Natural killer cell treated with Interleukin-12 subunit alpha and Interleukin-12 subunit beta and Interleukin-15 and Interleukin-18, amount 100 ng/mL, for 72 hours (primary cell): Measurements from ENCODE around the gene CYTH4. TPM values are rescaled to one million over a fixed set of nuclear protein-coding genes. Genes with fewer than 3 reads are reported as not detected.
"Not testable (repeated sequence)": the region's sequence is repeated elsewhere in the genome, so short reads cannot be mapped to it uniquely, and the experiment has no call there.

Source experiments
- ATAC-seq, 2 donors: fragments of 150-1000 bp; cut with Tn5 transposase in 1 of 2; sonication (Bioruptor Pico), chemical (Tn5 transposase) in 1 of 2; 2 replicates each; pipeline ENCODE4 v1.10.0; 2021
- DNase-seq: peaks from one replicate; pipeline ENCODE4 v3.0.0; 2022; ENCODE audit warnings: low spot score
- H3K27ac Mint-ChIP-seq, 2 donors: 1 replicate in 1 of 2; 2 replicates in 1 of 2; pipeline ENCODE4 v1.8.0; 2022; ENCODE audit warnings: mixed read lengths in 2 of 2, mild to moderate bottlenecking in 1 of 2, moderate library complexity in 1 of 2
- H3K27me3 Mint-ChIP-seq, 2 donors: 1 replicate in 1 of 2; 2 replicates in 1 of 2; pipeline ENCODE4 v1.8.0; 2022; ENCODE audit warnings: mixed read lengths in 2 of 2
- H3K36me3 Mint-ChIP-seq: one replicate; pipeline ENCODE4 v1.8.0; 2022; ENCODE audit warnings: mixed read lengths
- H3K4me1 Mint-ChIP-seq, 2 donors: 1 replicate in 1 of 2; 2 replicates in 1 of 2; pipeline ENCODE4 v1.8.0; 2022; ENCODE audit warnings: low read depth in 2 of 2, mixed read lengths in 2 of 2, mild to moderate bottlenecking in 1 of 2
- H3K4me3 Mint-ChIP-seq: one replicate; pipeline ENCODE4 v1.8.0; 2022; ENCODE audit warnings: mixed read lengths
- H3K9me3 Mint-ChIP-seq: 2 replicates; pipeline ENCODE4 v1.8.0; 2022; ENCODE audit warnings: mixed read lengths
- total RNA-seq, 2 donors: library from RNA; stranded (reverse); gene quantifications; one replicate each; pipeline ENCODE4 v1.2.3, GENCODE V29; 2022

CYTH4 gene
- total RNA-seq, 2 donors from 2014 or later, result 36.0 to 41.1 TPM

DNA sequence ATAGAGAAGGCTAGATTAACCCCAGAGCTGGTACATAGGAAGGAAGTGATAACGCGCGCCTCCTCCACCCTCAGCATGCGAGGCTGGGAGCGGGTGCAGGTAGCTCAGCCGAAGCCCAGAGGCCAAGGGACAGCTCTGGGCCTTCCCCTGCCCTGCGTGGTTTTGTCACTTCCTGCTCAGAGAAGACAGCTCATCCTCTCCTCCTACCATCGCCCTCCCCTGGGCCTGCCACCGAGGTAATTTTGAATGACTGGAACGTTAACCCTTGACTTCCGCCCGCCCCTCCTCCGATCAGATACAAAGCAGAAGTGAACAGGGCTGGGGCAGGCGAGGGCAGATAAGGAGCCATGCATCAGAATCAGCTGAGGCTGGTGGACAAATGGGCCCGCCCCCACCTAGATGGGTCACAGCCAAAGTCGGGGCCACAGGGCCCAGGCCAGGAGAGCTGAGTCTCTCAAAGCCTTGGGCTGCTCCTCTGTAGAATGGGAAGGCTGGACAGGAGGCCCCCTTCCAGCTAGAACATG is 39.9 kb upstream of the CYTH4 start:
- H3K27ac Mint-ChIP-seq, result peak overlapping the region; percentile 99 to 100
- no peaks in the 10 kb centered on the region for H3K27me3 Mint-ChIP-seq
- peak; percentile 84 to 88 for ATAC-seq
- peaks cover 55 to 60% of the 10 kb centered on the region in 2 donors for H3K4me1 Mint-ChIP-seq
- DNase-seq, result peak; percentile 98
- H3K9me3 Mint-ChIP-seq, result no peaks in the 10 kb centered on the region
- peak overlapping the region; percentile 97 for H3K4me3 Mint-ChIP-seq
- peaks cover 22% of the 10 kb centered on the region for H3K36me3 Mint-ChIP-seq

DNA sequence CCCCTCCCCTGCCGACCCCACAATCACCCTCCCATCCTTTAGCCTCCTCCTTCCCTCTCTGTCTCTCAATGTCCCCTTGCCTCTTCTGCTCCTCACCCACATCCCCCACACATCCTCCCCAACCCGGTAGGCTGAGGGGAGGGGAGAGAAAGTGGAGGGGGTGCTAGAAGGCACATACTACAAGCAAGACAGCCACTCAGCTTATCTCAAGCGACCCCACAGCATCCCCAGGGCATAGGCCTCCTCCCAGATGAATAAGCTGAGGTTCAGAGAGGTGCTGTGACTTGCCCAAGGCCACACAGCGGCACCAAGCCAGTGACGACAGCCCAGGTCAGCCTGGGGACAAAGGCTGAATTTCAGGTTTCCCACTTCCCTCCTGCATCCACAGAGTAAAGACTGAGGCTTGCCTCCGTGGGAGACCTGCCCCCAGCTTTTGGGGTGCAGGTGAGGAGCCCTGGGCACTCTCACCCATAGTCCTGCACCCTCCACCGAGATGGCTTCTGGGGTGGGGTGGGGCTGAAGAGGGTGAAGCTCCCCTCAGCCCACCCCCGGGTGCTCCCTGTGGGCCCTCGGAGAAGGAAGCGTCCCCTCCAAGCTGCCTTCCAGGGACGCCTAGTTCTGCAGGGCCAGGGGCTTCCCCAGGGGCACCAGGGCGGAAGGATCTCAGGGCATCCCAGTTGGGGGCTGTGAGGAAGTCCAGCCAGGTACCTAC is 38.8 kb upstream of the CYTH4 start:
- Mint-ChIP-seq H3K4me1 (peaks cover 52 to 56% of the 10 kb centered on the region in 2 donors), H3K27ac (peak overlapping the region; percentile 99 to 100), H3K9me3 (no peaks in the 10 kb centered on the region), H3K4me3 (peak overlapping the region; percentile 97), H3K27me3 (no peaks in the 10 kb centered on the region), H3K36me3 (peaks cover 18% of the 10 kb centered on the region)
- no peak for DNase-seq
- no peak for ATAC-seq

DNA sequence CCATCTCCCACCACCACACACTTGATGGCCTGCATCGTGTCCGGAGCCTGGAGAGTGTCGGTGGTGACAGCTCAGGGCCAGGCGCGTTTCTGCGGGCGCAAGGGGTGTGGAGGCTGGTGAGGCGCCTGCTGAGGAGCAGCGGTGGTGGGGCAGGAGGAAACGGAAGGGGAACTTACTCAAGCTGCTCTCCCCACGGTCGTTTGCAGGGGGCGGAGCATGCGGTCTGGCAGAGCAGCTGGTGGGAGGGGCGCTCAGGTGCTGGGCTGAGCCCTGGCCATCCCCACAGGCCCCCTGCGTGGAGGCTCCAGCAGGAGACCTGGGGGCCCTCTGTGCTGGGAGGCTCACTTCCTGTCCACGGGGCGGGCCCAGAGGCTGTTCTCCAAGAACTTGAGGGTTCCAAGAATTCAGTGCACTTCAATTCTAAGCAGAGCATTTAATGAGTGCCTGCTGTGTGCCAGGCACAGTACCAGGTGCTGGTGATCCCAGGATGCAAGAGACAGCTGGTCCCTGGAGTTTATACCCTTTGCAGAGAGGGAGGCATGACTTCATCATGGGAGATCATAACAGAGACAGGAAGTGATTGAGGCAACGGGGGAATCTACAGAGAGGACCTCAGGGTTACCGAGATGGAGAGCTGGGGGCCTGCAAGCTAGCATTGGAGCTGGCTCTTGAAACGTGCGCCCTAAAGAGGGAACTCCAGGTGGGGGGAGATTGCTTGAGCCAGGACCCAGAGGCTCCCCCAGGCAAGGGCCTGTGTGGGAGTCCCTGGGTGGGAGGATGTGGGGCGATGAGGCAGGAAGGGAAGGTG is 38.0 kb upstream of the CYTH4 start, which contains the start of gene RAC2:
Gene RAC2 (minus strand): TSS at position 156 of the 808 bp plus-strand sequence. CDS start 121 bp downstream, at position 35.
- H3K4me1 Mint-ChIP-seq, result peaks cover 45 to 52% of the 10 kb centered on the region in 2 donors
- peak; percentile 74 to 82 for ATAC-seq

DNA sequence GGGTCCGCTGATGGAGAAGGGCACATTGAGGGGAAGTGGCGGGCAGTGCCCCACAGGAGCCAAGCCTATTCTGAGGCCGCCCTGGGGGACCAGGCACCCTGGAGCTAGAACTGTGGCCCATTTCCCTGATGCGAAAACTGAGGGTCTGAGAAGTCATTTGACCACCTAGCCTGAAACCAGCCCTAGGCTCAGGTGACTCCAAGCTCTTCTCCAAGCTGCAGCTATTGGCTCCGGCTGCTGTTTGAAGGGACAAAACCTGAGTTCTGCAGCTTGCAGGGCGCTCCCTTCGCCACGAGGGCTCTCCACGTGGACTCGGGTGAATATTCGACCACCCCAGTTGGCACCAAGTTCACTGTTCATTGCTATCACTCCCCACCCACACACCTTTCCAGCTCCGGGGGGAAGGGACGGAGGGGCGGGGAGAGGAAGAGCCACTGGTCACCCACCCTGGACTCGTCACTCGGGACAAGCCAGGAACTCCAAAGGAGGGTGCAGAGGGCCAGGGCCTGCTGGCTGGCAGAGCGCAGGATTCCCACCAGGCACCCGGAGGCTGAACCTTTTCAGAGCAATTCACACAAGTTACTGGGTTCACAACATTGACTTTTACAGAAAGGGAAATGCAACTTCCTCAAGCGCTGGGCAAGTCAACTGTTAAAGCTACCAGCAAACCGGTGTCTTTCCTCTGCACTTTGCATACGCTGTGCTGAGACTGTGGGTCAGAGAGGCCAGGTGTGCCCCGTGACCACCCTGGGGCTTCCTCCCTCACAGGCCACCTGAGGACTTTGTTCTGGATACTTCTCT is 37.2 kb upstream of the CYTH4 start:
- no peaks in the 10 kb centered on the region for H3K27me3 Mint-ChIP-seq
- peaks cover 37 to 44% of the 10 kb centered on the region in 2 donors for H3K4me1 Mint-ChIP-seq
- no peaks in the 10 kb centered on the region for H3K9me3 Mint-ChIP-seq
- H3K36me3 Mint-ChIP-seq, result peaks cover 18% of the 10 kb centered on the region
- H3K4me3 Mint-ChIP-seq, result peak overlapping the region; percentile 97
- ATAC-seq, result no peak
- no peak for DNase-seq
- H3K27ac Mint-ChIP-seq, result peak overlapping the region; percentile 99 to 100

More for the DNA sequence above, 38.0 kb upstream of the CYTH4 start, which contains the start of gene RAC2:
- H3K27me3 Mint-ChIP-seq, result no peaks in the 10 kb centered on the region
- DNase-seq, result peak; percentile 94
- peak within 1 kb of the TSS; percentile 97 for H3K4me3 Mint-ChIP-seq
- H3K36me3 Mint-ChIP-seq, result peaks cover 18% of the 10 kb centered on the region
- H3K27ac Mint-ChIP-seq, result peak within 1 kb of the TSS; percentile 99 to 100
- H3K9me3 Mint-ChIP-seq, result no peaks in the 10 kb centered on the region

DNA sequence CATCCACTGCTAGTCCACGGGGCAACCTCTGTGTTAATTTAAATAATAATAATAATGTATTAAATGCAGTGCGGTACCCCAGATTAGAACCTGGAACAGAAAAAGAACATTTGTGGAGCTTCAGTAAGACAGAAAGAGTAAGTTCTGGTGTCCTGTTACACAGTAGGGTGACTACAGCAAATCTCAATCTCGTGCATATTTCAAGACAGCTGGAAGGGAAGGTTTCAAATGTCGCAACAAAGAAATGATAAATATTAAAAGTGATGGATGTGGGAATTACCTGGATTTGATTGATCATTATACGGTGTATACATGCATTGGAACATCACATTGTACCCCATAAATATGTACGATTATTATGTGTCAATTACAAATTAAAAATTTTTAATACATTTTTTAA is 36.6 kb upstream of the CYTH4 start:
- Mint-ChIP-seq H3K27me3 (no peaks in the 10 kb centered on the region), H3K4me1 (peaks cover 31 to 38% of the 10 kb centered on the region in 2 donors), H3K36me3 (peaks cover 12% of the 10 kb centered on the region), H3K27ac (peak overlapping the region in 1 of 2 donors; percentile 99), H3K9me3 (no peaks in the 10 kb centered on the region), H3K4me3 (no peak overlapping the region)
- no peak for ATAC-seq
- no peak for DNase-seq

DNA sequence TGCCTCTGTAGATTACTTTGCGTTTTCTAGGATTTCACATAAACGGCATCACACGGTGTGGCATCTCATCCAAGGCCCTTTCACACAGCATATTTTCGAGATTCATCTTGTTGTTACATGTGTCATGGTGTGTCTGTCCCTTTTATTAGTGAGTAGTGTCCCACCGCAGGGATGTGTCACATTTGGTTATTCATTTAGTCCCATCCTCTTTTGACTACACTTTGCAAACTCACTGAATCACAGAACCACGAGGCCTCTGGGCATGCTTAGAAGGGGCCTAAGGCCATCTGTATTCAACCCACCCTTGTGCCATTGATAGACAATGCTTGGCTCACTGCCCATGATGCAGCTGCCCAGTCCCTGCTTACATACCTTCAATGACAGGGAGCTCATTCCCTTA is 34.1 kb upstream of the CYTH4 start:
- Mint-ChIP-seq H3K9me3 (no peaks in the 10 kb centered on the region), H3K4me3 (peak overlapping the region; percentile 10), H3K27me3 (no peaks in the 10 kb centered on the region), H3K27ac (peak overlapping the region; percentile 54 to 64), H3K36me3 (no peaks in the 10 kb centered on the region), H3K4me1 (peaks cover 17 to 18% of the 10 kb centered on the region in 2 donors)
- DNase-seq, result no peak
- ATAC-seq, result peak in 1 of 2 donors; percentile 45

DNA sequence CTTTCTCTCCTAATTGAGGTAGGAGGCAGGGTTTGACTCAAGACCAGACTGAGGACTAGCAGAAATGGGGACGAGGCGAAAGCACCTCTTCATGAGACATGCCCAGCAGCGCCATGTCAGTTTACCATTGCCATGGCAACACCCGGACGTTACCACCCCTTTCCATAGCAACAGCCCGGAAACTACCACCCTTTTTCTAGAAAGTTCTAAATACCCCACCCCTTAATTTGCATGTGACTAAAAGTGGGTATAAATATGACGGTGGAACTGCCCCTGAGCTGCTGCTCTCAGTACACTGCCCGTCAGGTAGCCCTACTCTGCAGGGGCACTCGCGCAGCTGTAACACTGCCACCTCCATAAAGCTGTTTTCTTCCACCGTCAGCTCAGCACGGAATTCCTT is 32.3 kb upstream of the CYTH4 start:
- no peak overlapping the region for H3K4me3 Mint-ChIP-seq
- no peak for ATAC-seq

DNA sequence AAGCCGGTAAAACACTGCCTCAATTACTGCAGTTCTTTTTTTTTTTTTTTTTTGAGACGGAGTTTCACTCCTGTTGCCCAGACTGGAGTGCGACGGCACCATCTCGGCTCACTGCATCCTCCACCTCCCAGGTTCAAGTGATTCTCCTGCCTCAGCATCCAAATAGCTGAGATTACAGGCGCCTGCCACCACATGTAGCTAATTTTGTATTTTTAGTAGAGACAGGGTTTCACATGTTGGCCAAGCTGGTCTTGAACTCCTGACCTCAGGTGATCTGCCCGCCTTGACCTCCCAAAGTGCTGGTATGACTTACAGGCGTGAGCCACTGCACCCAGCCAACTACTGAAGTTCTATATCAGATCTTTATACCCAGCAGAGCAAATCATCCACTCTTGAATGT is 30.5 kb upstream of the CYTH4 start:
- H3K9me3 Mint-ChIP-seq, H3K27me3 Mint-ChIP-seq, H3K36me3 Mint-ChIP-seq, H3K4me3 Mint-ChIP-seq, ATAC-seq, DNase-seq: not testable (repeated sequence)
- H3K4me1 Mint-ChIP-seq, result peaks cover 13 to 20% of the 10 kb centered on the region in 2 donors
- H3K27ac Mint-ChIP-seq, result peak overlapping the region in 1 of 2 donors; percentile 27

More for the DNA sequence above, 32.3 kb upstream of the CYTH4 start:
- H3K36me3 Mint-ChIP-seq, result no peaks in the 10 kb centered on the region
- H3K9me3 Mint-ChIP-seq, result no peaks in the 10 kb centered on the region
- peak overlapping the region in 1 of 2 donors; percentile 11 for H3K27ac Mint-ChIP-seq
- DNase-seq, result no peak
- H3K4me1 Mint-ChIP-seq, result peaks cover 8 to 12% of the 10 kb centered on the region in 2 donors
- no peaks in the 10 kb centered on the region for H3K27me3 Mint-ChIP-seq

DNA sequence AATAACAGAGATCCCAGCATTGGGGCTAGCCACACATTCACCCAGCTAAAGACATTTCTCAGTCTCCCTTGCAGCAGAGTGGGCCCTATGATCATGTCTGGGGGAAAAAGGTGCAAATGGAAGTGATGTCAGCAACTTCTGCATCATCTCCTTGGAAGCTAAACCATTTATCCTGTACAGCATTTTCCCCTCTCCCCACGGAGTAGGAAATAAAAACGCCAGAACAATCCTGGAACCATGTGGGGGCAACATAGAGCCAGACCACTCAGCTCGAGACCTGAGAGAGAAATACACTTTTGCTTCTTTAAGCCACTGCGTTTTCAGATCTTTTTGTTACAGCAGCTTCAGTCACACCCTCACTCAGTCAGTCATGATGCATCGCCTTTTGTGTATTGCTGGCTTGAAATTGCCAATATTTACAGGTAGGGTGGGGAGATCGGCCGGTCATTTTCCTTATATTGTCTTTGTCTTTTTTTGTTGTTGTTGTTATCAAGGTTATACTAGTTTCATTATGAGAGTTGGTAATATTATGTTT is 29.1 kb upstream of the CYTH4 start:
- ATAC-seq (no peak), DNase-seq (no peak)
- Mint-ChIP-seq H3K4me3 (no peak overlapping the region), H3K9me3 (no peaks in the 10 kb centered on the region), H3K27ac (no peak overlapping the region), H3K36me3 (no peaks in the 10 kb centered on the region), H3K27me3 (peaks cover 0 to 6% of the 10 kb centered on the region in 2 donors), H3K4me1 (peaks cover 10 to 17% of the 10 kb centered on the region in 2 donors)

DNA sequence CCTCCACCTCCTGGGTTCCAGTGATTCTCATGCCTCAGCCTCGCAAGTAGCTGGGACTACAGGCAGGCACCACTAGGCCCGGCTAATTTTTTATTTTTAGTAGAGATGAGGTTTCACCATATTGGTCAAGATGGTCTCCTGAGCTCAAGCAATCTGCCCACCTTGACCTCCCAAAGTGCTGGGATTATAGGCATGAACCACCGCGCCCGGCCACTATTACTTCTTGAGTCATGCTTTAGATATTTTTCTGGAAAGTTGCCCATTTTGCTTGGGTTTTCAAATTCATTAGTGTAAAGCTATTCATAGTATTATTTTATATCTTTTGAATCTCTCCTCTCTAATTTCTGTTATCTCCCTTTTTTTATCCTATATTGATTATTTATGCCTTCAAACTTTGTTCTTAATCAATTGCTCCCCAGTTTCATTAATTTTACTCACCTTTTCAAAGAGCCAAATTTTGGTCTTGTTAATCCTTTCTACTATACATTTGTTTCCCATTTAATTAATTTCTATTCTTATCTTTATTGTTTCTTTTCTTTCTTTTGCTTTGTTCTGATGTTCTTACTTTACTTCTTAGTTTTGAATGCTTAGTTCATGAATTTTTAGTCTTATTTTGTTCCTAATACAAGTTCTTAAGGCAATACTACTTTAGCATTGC is 28.0 kb upstream of the CYTH4 start:
- no peak for DNase-seq
- H3K27ac Mint-ChIP-seq, result peak overlapping the region in 1 of 2 donors; percentile 83
- no peaks in the 10 kb centered on the region for H3K36me3 Mint-ChIP-seq
- no peaks in the 10 kb centered on the region for H3K9me3 Mint-ChIP-seq
- H3K4me1 Mint-ChIP-seq, result peaks cover 5 to 12% of the 10 kb centered on the region in 2 donors
- peaks cover 0 to 6% of the 10 kb centered on the region in 2 donors for H3K27me3 Mint-ChIP-seq
- no peak overlapping the region for H3K4me3 Mint-ChIP-seq
- ATAC-seq, result no peak

DNA sequence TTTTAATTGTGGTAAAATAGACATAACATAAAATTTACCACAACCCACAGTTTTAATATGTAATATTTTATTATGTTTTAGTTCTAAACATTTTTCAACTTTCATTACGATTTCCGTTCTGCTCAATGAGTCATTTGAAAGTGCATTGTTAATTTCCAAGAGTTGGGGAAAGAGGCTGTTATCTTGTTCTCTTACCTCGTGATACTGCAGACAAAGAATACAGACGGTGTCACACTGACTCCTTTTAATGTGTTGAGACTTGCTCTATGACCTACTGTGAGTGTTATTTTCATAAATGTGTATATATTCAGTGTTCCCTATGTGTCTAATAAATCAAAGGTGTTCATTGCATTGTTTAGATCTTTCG is 27.5 kb upstream of the CYTH4 start:
- H3K27me3 Mint-ChIP-seq, result peaks cover 0 to 6% of the 10 kb centered on the region in 2 donors
- no peak overlapping the region for H3K4me3 Mint-ChIP-seq
- H3K27ac Mint-ChIP-seq, result peak overlapping the region; percentile 19 to 83

DNA sequence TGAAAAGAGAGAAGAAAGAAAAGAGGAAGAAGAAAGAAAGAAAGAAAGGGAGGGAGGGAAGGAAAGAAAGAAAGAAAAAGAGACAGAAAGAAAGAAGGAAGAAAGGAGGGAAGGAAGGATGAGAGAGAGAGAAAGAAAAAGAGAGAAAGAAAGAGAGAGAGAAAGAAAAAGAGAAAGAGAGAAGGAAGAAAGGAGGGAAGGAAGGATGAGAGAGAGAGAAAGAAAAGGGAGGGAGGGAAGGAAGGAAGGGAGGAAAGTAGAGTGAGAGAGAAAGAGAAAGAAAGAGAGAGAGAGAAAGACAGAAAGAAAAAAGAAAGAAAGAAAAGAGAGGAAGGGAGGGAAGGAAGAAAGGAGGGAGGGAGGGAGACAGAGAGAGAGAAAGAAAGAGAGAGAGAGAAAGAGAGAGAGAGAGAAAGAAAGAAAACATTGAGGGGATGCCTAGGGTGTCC is 26.7 kb upstream of the CYTH4 start:
- Mint-ChIP-seq H3K27ac (peak overlapping the region; percentile 19 to 83), H3K27me3 (peaks cover 0 to 6% of the 10 kb centered on the region in 2 donors), H3K9me3 (no peaks in the 10 kb centered on the region), H3K4me3 (no peak overlapping the region), H3K36me3 (no peaks in the 10 kb centered on the region), H3K4me1 (peaks cover 11 to 21% of the 10 kb centered on the region in 2 donors)
- no peak for DNase-seq
- ATAC-seq, result no peak

More for the DNA sequence above, 27.5 kb upstream of the CYTH4 start:
- no peaks in the 10 kb centered on the region for H3K9me3 Mint-ChIP-seq
- DNase-seq (no peak), ATAC-seq (no peak)
- peaks cover 10 to 17% of the 10 kb centered on the region in 2 donors for H3K4me1 Mint-ChIP-seq
- no peaks in the 10 kb centered on the region for H3K36me3 Mint-ChIP-seq
